ENCODE results near the gene MED28.

The MED28 gene

DNA sequence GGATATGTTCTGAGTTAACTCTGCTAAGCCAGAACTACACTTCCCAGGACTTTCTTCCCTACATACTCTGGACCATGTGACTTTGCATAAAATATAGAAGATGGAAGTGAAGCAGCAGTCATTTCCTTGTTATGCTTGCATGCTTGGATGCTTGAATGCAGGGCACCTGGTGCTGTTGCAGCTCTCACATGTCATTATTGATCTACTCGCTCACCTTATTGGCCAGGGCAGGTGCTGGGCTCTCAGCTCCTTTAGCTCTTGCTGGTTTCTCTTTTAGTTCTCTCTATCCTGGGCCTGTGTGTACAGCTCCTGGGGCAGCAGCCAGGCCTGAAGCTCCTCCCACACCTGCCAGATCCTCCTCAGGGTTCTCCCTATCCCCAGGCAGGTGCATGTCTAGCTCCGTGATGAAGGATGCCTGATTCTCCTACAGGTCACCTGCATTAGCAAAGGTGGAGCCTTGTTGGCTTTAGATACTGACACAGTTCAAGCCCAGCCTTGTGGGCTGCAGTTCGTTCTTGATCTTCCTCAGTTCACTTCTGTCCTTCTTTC lies 53.3 kb downstream of the MED28 start:
- no peak for DNase-seq

DNA sequence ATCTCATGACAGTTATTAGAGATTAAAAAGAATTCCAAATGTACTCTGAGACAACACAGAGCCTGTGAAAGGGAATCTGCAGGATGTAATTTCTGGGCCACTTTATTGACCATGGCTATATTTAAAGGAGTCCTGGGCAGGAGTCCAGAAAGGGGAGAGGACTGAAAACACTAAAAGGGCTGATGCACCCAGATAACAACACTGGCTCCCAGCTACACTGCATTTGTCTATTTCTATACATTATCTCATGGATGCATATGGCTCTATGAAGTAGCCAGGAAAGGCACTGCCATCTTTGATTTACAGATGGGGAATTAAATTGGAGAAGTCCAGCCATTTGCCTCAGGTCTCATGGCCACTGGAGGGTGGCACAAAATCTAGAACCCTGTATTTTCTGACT lies 56.0 kb downstream of the MED28 start:
- no peak for DNase-seq

DNA sequence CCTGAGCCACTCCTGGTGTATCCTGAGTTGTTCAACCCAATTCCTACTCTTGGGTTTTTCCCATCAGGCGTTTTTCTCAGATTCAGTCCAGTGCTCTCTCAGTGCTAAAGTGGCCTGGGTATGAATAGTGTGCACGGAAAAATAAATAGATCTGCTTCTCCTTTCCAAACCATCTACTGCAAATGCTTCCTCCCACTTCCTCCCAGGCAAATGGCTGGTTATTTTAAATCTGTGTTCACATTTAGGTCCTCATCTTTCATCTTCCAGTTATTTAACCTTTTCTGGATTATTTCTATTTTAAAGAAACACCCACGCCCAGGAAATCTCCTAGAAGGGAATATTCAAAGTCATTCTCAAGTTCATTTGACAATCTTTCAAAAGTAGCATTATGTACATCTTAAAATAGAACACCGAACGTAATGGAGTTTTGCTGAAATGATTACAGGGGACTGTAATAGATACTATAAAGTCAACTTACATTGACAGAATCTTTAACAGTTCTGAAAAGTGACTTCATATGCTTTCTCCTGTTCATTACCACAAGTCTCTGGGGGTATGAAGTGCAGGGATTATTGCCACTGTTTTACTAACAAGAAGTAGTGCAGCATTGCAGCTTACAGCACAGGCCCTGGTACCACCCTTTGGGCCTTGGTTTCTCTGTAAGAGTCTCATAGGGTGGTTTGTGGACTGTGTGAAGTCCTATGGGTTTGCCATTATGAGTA lies 66.3 kb downstream of the MED28 start:
- DNase-seq: no peak

DNA sequence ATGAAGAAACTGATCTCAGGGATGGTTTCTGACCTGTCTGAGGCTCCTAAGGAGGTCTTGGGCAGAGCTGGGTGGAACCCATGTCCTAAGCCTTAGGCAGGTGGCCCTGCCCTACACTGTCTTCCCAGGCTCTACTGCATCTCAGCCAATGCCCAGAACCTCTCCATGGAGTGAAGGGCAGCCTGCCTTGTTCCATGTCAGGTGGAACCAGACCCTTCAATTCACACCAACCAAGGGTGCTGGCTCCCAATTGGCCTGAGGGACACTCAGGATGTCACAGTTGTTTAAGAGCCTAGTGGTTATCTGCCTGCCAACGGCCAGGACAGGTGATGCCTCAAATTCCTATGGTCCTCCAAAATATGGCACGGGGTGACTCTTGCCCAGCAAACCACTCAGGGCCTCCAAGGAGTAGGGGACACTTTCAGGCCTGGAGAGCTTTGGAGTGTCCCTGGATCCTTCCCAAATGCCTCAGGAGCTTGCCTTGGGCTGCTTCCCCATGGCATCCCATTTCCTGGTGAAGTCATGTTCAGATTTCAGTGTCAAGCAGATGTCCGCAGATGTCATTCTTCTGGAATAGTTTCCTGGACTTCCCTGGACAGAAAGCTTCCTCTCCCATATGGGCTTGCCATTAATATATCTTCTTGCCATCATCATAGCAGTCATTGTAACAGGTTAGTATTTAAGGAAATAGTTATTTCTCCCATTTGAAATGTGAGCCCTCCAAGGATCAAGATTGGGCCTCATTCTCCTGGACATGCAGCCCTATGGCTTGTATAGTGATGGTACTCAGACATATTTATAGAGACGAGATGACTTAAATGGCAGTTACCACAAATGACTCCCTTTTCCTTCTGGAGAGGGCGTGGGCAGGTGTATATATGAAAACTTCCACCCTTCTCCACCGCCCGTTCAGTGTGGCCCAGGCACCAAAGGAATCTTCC lies 67.1 kb downstream of the MED28 start:
- no peak for DNase-seq

DNA sequence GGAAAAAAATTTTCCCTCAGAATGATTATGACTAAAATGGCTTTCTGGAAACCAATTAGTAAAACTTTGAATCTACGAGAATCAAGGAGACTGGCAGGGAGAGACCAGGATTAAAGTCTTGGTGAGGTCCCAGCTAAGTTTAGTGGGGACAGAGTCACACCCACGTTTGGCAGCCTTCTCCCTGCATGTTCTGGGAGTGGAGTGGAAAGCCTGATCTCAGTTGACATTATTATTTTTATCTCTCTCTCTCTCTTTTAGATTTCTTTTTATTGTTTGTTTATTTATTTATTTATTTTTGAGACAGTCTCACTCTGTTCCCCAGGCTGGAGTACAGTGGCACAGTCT lies 67.8 kb downstream of the MED28 start:
- DNase-seq: no peak

Data from NCI-H446 treated with DMSO at 0.1 percent for 48 hours (cell line).